Osteoblast (primary cell): ENCODE data around the gene PRB4. TPM values are rescaled to one million over a fixed set of nuclear protein-coding genes. Genes with fewer than 3 reads are reported as not detected.

Experiments
- DNase-seq: peaks from one replicate; pipeline ENCODE4 v3.0.0; 2011; ENCODE audit warnings: low spot score, mixed read lengths; ENCODE audit not compliant: insufficient read length; ENCODE audit errors: missing footprints
- H2AFZ ChIP-seq: 2 replicates; pipeline ENCODE4 v1.6.0; 2011; ENCODE audit warnings: mild to moderate bottlenecking, low read length
- H3K27ac ChIP-seq: 2 replicates; pipeline ENCODE4 v1.5.1; 2011; ENCODE audit warnings: mild to moderate bottlenecking, low read depth, low read length, moderate library complexity
- H3K27me3 ChIP-seq: 2 replicates; pipeline ENCODE4 v1.6.0; 2012; ENCODE audit warnings: mild to moderate bottlenecking, control low read depth, inconsistent platforms, low read length, moderate library complexity; ENCODE audit not compliant: insufficient read depth
- H3K36me3 ChIP-seq: 2 replicates; pipeline ENCODE4 v1.5.1; 2011; ENCODE audit warnings: mild to moderate bottlenecking, low read length, control low read depth, moderate library complexity; ENCODE audit not compliant: insufficient read depth
- H3K4me1 ChIP-seq: 2 replicates; pipeline ENCODE4 v1.5.1; 2011; ENCODE audit warnings: mild to moderate bottlenecking, low read length, control low read depth, moderate library complexity; ENCODE audit not compliant: insufficient read depth
- H3K4me2 ChIP-seq: 2 replicates; pipeline ENCODE4 v1.6.0; 2011; ENCODE audit warnings: mild to moderate bottlenecking, low read length; ENCODE audit not compliant: insufficient read depth
- H3K4me3 ChIP-seq: fragments of 200-600 bp; sonication (generic); 3 replicates; pipeline ENCODE4 v1.5.1; 2012; ENCODE audit warnings: mild to moderate bottlenecking, low read length, inconsistent platforms; ENCODE audit not compliant: insufficient read depth
- H3K79me2 ChIP-seq: 2 replicates; pipeline ENCODE4 v1.6.0; 2012; ENCODE audit warnings: mild to moderate bottlenecking, low read length, control low read depth, inconsistent platforms; ENCODE audit not compliant: insufficient read depth
- H3K9me3 ChIP-seq: 2 replicates; pipeline ENCODE4 v1.5.1; 2011; ENCODE audit warnings: low read depth, low read length, control low read depth
- H4K20me1 ChIP-seq: 2 replicates; pipeline ENCODE4 v1.6.0; 2012; ENCODE audit warnings: mild to moderate bottlenecking, low read length, control low read depth; ENCODE audit not compliant: insufficient read depth
- CTCF ChIP-seq: IDR thresholded peaks from 2 replicates; pipeline ENCODE4 v1.5.1; 2011; ENCODE audit warnings: mild to moderate bottlenecking, low read depth, low read length, moderate library complexity; ENCODE audit errors: extremely low read depth
- total RNA-seq: library from RNA; depleted of rRNA; stranded (reverse); fragments of >200 nt; gene quantifications from 2 replicates; pipeline ENCODE4 v1.2.3, GENCODE V29; 2012

Gene PRB4
- total RNA-seq, 1 donor: not detected

DNA sequence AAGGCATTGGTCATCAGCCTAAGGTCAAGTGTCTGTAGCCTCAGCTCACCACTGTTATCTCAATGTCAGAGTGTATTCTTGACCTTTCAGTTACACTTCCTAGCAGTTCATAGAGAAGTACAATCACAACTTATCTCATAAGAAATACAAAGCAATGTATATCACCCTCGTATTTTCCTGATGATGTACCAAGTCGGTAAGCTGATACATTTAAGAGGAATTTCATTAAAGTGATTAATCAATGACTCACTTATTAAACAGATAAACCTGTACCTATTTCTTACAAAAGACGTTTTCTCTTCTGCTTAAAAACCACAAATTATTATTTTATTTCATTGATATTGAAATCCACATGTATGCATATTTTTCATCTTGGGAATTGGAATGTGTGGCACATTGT lies 36.8 kb downstream of the PRB4 start:
- Histone ChIP-seq H3K4me3 (no peak overlapping the region), H3K4me1 (no peaks in the 10 kb centered on the region), H3K9me3 (no peaks in the 10 kb centered on the region), H3K36me3 (no peaks in the 10 kb centered on the region), H3K27ac (no peak overlapping the region), H3K27me3 (no peaks in the 10 kb centered on the region), H3K4me2 (no peak overlapping the region), H2AFZ (no peak overlapping the region), H3K79me2 (no peaks in the 10 kb centered on the region), H4K20me1 (no peaks in the 10 kb centered on the region)
- DNase-seq: no peak
- TF ChIP-seq CTCF: no peak

DNA sequence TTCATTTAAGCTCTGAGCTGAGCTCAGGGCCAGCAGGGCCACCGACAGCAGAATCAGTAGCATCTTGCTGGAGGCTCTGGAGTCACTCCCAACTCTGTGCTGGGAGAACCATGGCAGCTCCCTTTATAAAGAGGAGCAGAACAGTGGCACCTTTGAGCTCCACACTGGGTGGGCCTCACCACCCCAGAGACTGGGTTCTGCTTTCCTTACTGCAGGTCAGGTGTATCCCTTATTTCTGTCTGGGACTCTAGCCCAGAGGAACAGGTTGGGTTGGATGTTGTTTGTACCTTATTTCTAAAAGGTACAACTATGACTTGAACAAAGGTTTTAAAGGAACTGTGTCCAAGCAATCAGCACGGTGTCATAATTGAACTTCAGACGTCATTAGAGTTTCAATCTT lies 40.6 kb downstream of the PRB4 start, which contains the start of gene PRB3:
TSS of gene PRB3 (minus strand) at position 101 of the 400 bp plus-strand sequence. CDS start at position 63, 38 bp downstream.
- no peak for TF ChIP-seq CTCF
- Histone ChIP-seq H3K4me3 (no peak within 1 kb of the TSS), H3K27ac (no peak within 1 kb of the TSS), H3K4me1 (no peaks in the 10 kb centered on the region), H3K36me3 (no peaks in the 10 kb centered on the region), H3K9me3 (no peaks in the 10 kb centered on the region), H3K4me2 (no peak within 1 kb of the TSS), H3K79me2 (no peaks in the 10 kb centered on the region), H2AFZ (no peak within 1 kb of the TSS), H4K20me1 (no peaks in the 10 kb centered on the region), H3K27me3 (no peaks in the 10 kb centered on the region)
- no peak for DNase-seq

DNA sequence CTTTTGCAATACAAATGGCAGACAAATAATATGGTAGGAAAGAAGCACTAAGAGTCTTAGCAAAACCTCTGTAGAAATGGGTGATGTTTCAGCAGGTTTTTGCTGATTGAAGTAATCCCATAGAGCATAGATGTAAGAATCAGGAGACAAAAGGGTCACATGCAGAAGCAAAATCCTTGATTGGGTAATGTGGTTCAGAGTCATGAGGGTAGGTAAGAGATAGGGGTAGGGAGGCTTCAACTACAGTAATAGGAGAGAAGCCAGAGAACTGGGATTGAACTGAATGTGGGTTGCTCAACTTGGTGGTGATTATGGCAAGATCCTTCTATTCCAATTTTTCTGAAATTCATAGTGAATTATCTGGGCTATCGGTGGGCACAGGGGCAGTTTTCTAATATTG lies 45.7 kb downstream of the PRB4 start:
- TF ChIP-seq CTCF: no peak
- Histone ChIP-seq H3K36me3 (no peaks in the 10 kb centered on the region), H3K27me3 (no peaks in the 10 kb centered on the region), H4K20me1 (no peaks in the 10 kb centered on the region), H3K4me2 (no peak overlapping the region), H2AFZ (no peak overlapping the region), H3K4me3 (no peak overlapping the region), H3K9me3 (no peaks in the 10 kb centered on the region), H3K4me1 (no peaks in the 10 kb centered on the region), H3K27ac (no peak overlapping the region), H3K79me2 (no peaks in the 10 kb centered on the region)
- no peak for DNase-seq

Other genes starting within 250 kb of the PRB4 start
- 3.5 and 5.4 TPM in 2 replicates for gene TAS2R46, start 248.1 kb downstream of the PRB4 start, total RNA-seq
- gene TAS2R43, start 218.1 kb downstream of the PRB4 start, total RNA-seq: 5.0 TPM in 1 of 2 replicates, not detected in the other
- 8.3 and 9.7 TPM in 2 replicates for gene TAS2R30, start 175.8 kb downstream of the PRB4 start, total RNA-seq
- gene SMIM10L1, start 139.2 kb downstream of the PRB4 start, total RNA-seq: 6.8 and 6.9 TPM in 2 replicates
- gene TAS2R42, start 123.5 kb downstream of the PRB4 start, total RNA-seq: not detected in 2 replicates
- gene PRB3, start 40.7 kb downstream of the PRB4 start, total RNA-seq: not detected in 2 replicates
- not detected in 2 replicates for gene PRB2, start 85.1 kb upstream of the PRB4 start, total RNA-seq